ENCODE results near the gene FBXO22. TPM values are rescaled to one million over a fixed set of nuclear protein-coding genes. Genes with fewer than 3 reads are reported as not detected.

The FBXO22 gene
- 10 to 100 TPM; 18.9 to 31.0 TPM for total RNA-seq

GRCh38 chr15:75903331-75904239 is at the start of gene FBXO22:
Gene FBXO22, plus strand, starts transcription at chr15:75903878. Its CDS starts 86 bp downstream, at chr15:75903964.

Small RNA genes lying within 50 kb of the gene (small RNA-seq; reads per million reads assigned to genes)
- gene RN7SL510P = 0 reads per million in 2 donors

Other genes with a start within 250 kb of the FBXO22 start
- gene CSPG4, start 191.0 kb upstream of the FBXO22 start, total RNA-seq = 100 to 1,000 TPM; 100 to 168 TPM
- 10 to 100 TPM; 23.1 to 28.6 TPM for gene UBE2Q2, start 60.4 kb upstream of the FBXO22 start, total RNA-seq
- under 1 TPM in 1 of 2 donors, not detected in 1; under 0.01 TPM for gene NRG4, start 108.5 kb downstream of the FBXO22 start, total RNA-seq
- under 1 TPM in 1 of 2 donors, not detected in 1; 0.34 TPM for gene TMEM266, start 156.1 kb downstream of the FBXO22 start, total RNA-seq

Measured in melanocyte of skin (primary cell).